Left colon (tissue), 2 donors: ENCODE data around the gene ALDH3A1. TPM values are rescaled to one million over a fixed set of nuclear protein-coding genes. Genes with fewer than 3 reads are reported as not detected.
"Not testable (repeated sequence)": the region's sequence is repeated elsewhere in the genome, so short reads cannot be mapped to it uniquely, and the experiment has no call there.

Experiments
- ATAC-seq: fragments of 200-7000 bp; cut with Tn5 transposase; one replicate; pipeline ENCODE4 v1.9.1; 2020; ENCODE audit warnings: mild to moderate bottlenecking, moderate library complexity
- DNase-seq, 2 donors: peaks; one replicate each; pipeline ENCODE4 v3.0.0-alpha.2; 2020
- intact Hi-C, 2 donors: fragments of 100-400 bp; cut with DNase I in 1 of 2; cut with micrococcal nuclease in 1 of 2; formaldehyde crosslinking; loops; one replicate each; pipeline versions ENCODE4 v1.11.2 to v1.14.0; 2022; cut with DNase I, micrococcal nuclease
- total RNA-seq, 2 donors: library from RNA; stranded (reverse); fragmentation: NEBNext Ultra II Directional; extraction: Animal tissue kit (Norgen Biotek cat#: 25700); gene quantifications; one replicate each; pipeline ENCODE4 v1.2.1, GENCODE V29; 2021
- donor health status: DM: no; HTN: no; CAD: no.
- donor health status: DM: yes; HTN: yes; CAD: no.

Gene ALDH3A1
- total RNA-seq, 2 donors from 2014 or later = 2.1 to 8.4 TPM

DNA sequence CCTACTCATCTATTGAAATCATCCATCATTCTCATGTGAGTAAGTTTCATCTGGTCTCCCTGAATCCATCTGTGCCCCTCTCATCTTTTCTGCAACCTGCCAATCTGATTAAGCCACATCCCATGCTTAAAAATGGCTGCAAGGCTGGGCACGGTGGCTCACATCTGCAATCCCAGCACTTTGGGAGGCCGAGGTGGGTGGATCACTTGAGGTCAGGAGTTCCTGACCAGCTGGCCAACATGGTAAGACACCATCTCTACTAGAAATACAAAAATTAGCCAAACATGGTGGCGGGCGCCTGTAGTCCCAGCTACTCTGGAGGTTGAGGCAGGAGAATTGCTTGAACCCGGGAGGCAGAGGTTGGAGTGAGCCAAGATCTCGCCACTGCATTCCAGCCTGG lies 15.9 kb upstream of the ALDH3A1 start:
- intact Hi-C loops = loop anchor here (10.0 kb wide), 3 partner anchors 119 to 399 kb away; partner anchors contain the start of genes ALDH3A2 (in 1 of the 2) and B9D1 (in 1 of the 2)
- ATAC-seq, DNase-seq: not testable (repeated sequence)

DNA sequence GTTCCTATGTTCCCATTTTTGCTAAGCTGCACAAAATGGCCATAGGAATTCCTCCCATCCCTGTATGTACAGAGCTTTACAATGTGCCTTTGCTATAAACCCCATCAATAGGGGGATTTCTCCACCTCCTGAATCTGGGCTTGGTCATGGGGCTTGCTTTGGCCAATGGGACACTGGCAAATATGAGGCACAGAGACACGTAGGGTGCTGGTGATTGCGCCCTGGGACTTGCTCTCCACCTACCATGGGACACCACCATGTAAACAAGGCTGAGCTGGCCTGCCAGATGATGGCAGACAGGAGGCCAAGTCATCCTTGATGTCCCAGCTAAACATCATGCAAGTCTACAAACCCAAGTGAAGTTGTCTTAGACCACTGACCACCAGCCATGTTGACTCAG lies 15.3 kb upstream of the ALDH3A1 start:
- DNase-seq = no peak
- intact Hi-C loops = loop anchor here (10.0 kb wide), 3 partner anchors 119 to 399 kb away; partner anchors contain the start of genes ALDH3A2 (in 1 of the 2) and B9D1 (in 1 of the 2)
- no peak for ATAC-seq

DNA sequence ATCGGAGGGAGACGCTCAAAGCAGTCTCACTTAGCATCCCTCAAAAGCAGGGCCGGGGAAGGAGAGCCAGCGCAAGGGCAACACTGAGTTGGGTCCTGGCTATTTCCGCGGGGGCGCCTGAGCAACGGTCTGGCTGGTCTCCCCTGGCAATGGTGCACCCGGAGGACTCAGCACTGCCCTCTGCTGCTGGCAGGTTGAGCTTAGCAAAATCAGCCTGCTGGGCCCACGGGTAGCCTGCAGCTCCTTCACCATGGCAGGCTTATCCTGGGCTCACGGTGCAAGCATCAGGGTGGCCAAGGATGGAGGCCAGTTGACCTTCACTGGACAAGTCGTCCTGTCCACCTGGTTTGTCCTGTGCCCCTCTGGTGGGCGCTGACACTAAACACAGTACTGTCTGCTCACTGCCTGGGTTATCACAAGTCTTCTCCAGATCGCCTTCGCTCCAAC lies 14.4 kb upstream of the ALDH3A1 start:
- intact Hi-C loops = loop anchor here (10.0 kb wide), 3 partner anchors 118 to 398 kb away; partner anchors contain the start of genes ALDH3A2 (in 1 of the 2) and B9D1 (in 1 of the 2)
- ATAC-seq (peak; percentile 74), DNase-seq (peak in 1 of 2 donors; percentile 81)

DNA sequence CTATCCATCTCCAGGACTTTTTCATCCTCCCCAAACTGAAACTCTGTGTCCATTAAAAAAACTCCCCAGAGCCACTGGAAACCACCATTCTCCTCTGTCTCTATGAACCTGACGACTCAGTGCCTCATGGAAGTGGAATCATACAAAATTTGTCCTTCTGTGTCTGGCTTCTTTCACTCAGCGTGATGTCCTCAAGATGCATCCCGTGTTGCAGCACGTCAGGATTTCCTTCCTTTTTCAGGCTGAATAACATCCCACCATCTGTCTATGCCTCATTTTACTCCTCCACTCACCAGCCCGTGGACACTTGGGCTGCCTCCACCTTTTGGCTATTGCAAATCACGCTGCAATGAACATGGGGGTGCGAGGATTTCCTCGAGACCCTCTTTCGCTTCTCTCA lies 12.6 kb upstream of the ALDH3A1 start:
- no peak for DNase-seq
- intact Hi-C loops = loop anchor here (10.0 kb wide), 3 partner anchors 116 to 396 kb away; partner anchors contain the start of genes ALDH3A2 (in 1 of the 2) and B9D1 (in 1 of the 2)
- no peak for ATAC-seq

DNA sequence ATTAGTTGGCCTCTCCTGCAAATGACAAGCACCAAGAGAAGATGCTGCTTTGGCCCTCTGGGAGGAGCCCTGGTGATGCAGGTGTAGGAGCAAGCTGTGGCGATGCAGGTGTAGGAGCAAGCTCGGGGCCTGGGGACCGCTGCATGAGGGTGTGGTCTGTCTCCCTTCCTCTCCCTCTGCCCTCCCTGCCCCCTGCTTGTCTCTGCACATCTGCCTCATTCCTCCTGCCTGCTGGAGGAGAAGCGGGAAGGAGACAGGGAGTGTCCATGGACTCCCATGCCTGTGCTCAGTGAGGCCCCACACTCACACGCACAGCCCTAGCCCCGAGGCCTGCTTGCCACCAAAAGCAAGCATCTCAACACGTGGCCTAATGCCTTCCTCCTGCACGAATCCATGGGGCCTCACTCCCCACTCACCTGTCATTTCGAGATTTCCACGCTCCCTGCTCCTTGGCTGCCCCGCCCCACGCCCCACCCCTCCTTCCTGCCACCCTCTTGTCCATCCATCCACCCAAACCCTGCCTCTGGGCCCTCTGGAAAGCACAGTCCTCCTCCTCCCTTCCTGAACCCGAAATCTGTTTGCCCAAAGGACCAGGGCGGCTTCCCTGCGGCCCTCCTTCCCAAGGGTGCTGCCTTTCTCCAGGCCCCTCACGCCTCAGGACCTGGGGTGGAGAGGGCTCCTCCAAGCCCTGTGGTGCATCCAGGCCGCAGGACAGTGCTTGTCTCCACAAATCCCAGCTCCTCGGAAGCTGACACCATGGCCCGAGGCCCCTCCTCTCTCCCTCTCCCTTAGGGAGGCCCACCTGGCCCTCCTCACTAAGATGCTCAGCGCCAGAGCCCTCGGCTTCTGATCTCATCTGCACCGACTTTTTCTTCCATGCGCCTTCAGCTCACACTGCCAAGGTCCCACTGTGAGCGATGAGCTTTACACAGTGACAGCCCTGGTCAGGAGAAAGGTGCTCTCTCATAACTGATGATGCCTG lies 11.8 kb upstream of the ALDH3A1 start:
- intact Hi-C loops = loop anchor here (10.0 kb wide), 3 partner anchors 115 to 395 kb away; partner anchors contain the start of genes ALDH3A2 (in 1 of the 2) and B9D1 (in 1 of the 2)
- ATAC-seq (no peak), DNase-seq (no peak)

DNA sequence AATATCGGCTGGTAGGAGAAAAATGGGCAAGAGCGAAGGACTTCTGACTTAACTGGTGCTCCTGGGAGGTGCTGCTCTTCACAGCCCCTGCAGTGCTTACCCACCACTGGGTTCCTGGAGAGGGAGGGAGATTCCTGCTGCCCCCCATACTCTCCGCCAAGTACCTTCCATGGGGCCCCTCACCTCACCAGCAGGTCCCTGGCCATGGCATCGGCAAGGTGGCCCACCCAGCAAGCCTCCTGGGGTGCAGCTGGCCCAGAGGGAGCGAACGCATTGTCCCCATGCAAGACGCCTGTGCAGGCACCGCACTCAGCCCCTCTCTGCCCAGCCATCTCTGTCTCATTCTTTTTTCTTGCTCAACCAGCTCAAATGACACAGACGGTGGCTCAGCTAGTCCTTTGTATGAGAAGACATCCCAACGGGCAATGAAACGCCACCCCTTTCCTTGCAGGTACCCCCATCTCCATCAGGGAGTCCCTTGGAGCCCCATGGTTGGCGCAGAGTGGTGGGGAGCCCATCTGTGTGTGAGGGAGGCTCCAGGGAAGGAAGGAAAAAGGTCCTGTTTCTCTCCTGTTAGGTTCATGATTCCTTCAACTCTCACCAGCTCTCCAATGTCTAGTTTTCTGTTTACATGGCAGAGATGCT lies 9.6 kb upstream of the ALDH3A1 start:
- ATAC-seq (no peak), DNase-seq (no peak)
- intact Hi-C loops = no loop called here

DNA sequence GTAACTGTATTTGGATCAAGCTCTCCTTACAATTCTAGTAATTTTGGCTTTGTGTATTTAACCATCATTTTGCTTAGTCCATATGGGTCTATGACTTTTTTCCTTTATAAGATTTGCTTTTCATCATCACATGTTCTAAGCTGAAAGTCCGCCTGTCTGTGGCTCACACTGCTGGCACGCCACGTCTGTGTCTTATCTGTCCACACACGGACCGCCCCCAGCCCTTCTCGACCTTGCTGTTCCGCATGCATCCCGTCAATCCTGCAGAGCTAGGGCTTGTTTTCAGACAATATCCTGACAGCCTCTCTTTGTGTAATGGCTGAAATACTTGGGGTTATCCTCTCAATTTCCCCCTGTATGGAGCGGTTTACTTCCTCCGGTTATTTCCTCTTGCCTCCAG lies 8.4 kb upstream of the ALDH3A1 start:
- no peak for DNase-seq

DNA sequence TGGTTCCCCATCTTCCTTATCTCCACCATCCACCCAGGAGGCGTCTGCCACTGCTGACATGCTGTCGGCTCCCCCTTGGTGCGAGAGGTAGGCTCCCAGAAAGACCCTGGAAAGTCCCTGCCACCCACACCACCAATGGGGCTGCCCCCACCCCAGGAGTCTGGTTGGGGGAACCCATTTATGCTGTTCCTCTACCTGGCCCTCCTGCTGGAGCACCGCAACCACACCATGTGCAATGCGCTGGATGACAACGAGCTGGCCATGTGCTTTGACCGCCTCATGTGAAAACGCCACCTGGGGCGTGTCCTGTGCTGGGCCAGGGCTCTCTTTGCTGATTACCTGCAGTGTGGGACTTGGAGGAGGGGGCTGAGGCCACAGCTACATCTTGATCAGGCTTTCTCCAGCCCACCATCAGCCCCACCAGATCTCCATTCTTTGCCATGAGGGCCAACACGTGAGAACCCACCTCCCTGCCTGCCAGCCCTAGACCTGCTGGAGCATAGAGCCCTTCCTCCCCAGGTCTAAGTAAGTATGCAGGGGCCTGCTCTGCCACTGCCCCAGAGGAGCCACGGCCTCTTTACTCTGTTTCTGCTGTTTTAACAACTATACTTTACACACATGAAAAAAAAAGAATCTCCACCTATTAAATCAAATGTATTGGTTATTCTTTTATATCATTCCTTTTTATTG lies 7.9 kb upstream of the ALDH3A1 start:
- intact Hi-C loops = no loop called here
- no peak for DNase-seq
- ATAC-seq = no peak

More for the DNA sequence above, 8.4 kb upstream of the ALDH3A1 start:
- intact Hi-C loops = no loop called here
- ATAC-seq = no peak

DNA sequence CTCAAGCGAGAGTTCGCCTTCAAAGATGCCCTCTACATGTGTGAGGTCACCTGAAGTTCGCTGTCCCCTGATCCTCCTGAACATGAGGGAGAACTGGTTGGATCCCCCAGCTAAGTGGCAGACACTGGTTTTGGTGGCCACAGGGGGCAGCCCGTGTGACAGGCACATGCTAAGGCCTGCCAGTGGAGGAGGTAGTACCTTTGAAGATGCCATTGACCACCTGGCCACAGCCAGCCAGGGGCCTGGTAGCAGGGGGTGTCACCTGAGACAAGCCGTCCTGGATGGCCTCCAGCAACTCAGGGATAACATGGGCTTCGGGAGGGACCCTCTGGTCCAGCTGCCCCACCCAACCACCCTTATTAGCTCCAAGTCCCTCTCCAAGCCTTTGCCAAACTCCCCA lies 7.3 kb upstream of the ALDH3A1 start:
- no peak for DNase-seq
- no peak for ATAC-seq
- intact Hi-C loops = no loop called here

DNA sequence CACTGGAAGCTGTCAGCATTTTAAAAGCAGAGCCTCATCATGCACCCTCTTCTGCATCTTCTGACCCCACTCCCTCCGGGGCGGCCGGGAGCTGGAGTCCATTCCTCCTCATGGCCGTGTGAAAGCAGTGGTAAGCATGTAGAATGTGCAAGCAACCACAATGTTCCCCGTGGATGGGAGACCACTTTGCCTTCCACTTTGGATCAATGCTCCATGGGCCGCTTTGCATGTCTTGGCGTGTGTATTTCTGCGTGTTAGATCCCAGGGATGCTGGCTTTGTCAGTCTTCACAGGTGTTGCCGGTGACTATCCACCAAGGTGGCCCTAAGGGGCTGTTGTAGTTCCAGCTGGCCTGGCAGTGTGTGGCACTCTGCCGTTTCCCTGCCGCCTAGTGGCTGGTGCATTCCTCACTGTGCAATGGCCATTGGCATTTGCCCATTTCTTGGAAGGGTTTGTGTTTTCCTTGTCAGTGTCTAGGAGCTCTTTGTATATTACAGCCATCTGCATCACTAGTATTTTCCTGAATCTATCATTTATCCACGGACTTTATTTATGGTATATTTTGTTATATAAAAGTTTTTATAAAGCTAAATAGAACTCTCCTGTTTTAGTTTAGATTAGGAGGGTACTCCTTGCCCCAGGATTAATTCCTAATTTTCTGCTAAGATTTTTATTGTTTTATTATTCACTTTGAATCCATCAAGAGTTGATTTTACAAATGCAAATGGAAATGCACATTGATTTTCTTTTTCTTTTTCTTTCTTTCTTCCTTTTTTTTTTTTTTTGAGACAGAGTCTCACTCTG lies 5.8 kb upstream of the ALDH3A1 start:
- ATAC-seq (peak; percentile 75), DNase-seq (peak; percentile 58 to 59)
- intact Hi-C loops = no loop called here

DNA sequence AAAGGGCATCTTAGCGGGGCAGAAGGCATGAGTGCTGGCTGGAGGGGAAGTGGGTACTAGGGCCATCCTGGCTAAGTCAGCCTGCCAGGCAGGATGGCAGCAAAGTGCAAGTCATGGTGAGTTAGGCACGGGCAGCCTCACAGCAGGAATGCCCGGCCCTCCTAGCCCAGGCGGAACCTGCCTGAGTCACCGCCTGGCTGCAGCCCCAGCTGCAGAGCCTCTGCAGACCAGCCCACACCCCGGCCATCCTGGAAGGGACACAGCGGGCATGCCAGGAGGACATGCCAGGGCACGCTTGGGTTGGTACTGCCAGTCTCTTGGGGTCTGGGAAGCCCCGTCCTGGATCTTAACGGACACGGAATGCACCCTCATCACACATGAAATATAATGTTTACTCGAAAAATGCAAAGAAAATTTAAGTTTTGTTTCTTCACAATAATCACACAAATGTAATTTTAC lies 5.0 kb upstream of the ALDH3A1 start:
- peak; percentile 57 to 84 for DNase-seq
- ATAC-seq = peak; percentile 89
- intact Hi-C loops = no loop called here

DNA sequence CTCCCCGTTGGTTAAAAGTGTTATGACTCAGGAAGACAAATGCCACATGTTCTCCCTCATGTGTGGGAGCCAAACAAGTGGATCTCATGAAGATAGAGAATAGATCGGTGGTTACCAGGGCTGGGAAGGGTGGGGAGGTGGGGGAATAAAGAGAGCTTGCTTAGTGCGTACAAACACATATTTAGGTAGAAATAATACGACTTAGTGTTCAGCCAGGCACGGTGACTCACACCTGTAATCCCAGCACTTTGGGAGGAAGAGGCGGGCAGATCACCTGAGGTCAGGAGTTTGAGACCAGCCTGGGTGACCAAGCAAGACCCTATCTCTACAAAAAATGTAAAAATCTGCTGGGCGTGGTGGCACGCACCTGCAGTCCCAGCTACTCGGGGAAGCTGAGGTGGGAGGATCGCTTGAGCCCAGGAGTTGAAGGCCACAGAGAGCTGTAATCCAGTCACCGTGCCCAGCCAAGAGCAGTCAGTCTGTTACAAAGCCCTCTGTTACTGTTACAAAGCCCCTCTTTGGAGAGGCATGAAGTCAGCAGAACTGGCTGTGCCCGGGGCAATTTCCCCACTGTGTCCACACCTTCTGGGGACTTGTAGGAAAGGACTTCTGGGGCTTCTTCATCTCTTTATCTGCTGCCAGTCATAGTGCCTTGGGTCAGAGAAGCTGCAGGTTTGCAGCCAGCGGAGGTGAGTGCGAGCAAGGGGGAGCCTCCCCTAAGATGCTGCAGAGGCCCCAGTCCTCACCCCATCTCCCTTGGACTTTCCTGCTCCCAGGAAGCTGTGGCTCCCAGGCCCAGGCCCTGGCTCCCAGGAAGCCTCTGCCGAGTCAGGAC lies 4.3 kb upstream of the ALDH3A1 start:
- DNase-seq (no peak), ATAC-seq (no peak)
- intact Hi-C loops = no loop called here

DNA sequence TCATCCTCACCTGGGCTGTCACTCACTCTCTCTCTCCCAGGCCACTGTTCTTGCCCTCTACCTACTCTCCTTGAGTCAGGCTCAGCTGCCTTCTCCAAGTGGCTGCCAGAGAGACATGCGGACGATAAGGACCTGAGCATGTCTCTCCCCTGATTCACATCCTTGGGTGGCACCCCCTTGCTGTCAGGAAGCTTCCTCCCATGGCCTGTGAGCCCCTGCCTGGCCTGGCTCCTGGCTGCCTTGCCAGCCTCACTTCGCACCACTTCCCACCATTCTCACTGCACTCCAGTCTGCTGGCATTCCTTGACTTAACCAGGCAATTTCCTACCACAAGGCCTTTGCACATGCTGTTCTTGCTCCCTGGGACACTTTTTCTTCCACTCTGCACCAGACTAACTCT lies 2.7 kb upstream of the ALDH3A1 start:
- no peak for DNase-seq
- intact Hi-C loops = no loop called here

DNA sequence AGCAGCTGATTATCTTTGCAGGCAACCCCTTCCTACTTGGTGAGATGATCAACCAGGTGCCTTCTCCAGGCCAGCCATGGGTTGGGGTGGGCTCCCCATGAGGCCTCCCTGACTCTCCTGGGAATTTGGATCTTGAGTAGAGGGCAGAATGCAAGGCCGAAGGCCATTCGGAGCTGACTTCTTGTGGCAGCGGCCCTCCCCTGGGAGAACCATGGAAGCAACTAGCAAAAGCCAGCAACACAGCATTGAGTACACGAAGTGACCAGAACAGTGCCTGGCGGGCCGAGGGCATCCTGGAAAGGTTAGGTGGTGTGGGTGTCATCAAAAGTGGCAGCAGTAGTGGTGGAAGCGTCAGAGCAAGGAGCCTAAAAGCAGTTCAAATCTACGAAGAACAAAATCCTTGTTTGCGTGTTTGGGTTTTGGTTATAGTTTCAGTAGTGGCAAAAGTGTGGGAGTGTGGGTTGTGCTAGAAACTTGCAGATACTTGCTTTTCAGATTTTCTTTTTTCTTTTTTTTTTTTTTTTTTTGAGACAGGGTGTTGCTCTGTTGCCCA lies 2.0 kb upstream of the ALDH3A1 start:
- no peak for DNase-seq
- intact Hi-C loops = no loop called here

More for the DNA sequence above, 2.7 kb upstream of the ALDH3A1 start:
- no peak for ATAC-seq

DNA sequence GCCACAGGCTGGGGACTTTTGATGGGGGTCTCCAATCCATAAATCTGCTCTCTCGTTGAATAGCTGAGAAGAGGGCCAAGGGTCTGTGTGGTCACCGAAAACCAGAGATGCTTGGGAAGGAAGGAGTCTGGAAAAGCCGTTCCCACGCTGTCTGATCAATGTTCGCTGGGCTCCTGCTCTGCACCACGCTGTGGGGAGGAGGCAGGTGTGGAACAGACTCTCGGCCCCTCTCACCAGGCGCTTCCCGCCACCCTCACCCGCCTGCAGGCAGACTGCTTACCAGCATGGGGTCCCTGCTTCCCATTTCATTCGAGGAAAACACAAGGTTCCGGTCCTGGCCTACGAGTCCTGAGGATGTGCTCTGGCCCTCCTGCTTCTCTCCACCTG lies 702 bp upstream of the ALDH3A1 start:
- DNase-seq (no peak), ATAC-seq (no peak)
- intact Hi-C loops = no loop called here

More for the DNA sequence above, 2.0 kb upstream of the ALDH3A1 start:
- no peak for ATAC-seq

DNA sequence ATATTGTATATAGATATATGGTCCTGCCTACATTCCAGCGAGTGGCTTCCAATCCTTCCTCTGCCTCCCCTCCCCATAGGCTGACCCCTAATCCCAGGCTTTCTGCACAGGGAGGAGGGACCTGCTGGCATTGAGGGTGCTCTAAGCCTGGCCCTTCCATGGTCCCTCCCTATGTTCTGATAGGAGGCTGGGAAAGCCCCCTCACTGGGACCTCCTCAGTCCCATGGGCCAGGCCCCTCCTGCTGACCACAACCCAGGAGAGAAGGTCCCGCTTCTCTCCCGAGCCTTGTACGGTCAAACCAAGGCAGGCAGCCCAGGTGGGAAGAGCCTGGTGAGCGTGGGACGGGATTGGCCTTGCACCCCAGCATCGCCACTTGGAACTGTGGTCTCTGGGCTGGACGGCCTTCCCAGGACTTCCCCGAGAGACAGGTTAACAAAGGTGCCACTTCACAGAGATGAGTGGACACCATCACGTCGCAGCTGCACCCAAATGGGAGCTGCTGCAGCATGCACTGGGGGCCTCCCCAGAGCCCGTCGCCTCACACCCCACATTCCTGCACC lies 859 bp downstream of the ALDH3A1 start:
- no peak for ATAC-seq
- intact Hi-C loops = no loop called here
- DNase-seq = no peak
